Measurements from ENCODE around the gene SLC25A10. TPM values are rescaled to one million over a fixed set of nuclear protein-coding genes. Genes with fewer than 3 reads are reported as not detected.

SLC25A10 gene
- polyA plus RNA-seq, 4 donors, result 40.3 to 79.1 (median 57.3) TPM

DNA sequence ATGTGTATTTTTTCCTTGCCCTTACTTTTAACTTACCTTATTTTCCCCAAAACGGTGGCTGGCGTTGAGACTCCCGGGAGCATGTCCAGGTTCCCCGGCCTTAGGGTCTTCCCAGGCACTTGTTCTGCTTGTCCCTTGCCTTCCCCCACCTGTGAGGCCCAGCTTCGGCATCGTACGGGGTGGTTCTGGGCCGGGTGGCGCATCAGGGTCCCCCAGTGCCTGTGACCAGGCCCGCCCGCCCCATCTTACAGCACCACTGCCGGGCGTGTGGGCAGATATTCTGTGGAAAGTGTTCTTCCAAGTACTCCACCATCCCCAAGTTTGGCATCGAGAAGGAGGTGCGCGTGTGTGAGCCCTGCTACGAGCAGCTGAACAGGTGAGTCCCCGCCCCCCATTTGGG is 20.9 kb upstream of the SLC25A10 start:
- Histone ChIP-seq H3K4me1 (ENCODE audit: control insufficient read depth in 3 of 3, insufficient read depth in 2 of 3, low read depth in 1 of 3, low read length in 2 of 3) (no peaks in the 10 kb centered on the region), H3K36me3 (ENCODE audit: control insufficient read depth in 3 of 3, insufficient read depth in 2 of 3, low read depth in 1 of 3, low read length in 3 of 3) (peaks cover 13 to 99% (median 38%) of the 10 kb centered on the region in 3 donors), H3K27me3 (ENCODE audit: control insufficient read depth in 3 of 3, insufficient read depth in 3 of 3, low read length in 3 of 3) (no peaks in the 10 kb centered on the region), H3K27ac (ENCODE audit: low read depth in 1 of 3, low read length in 2 of 3) (no peak overlapping the region), H3K9me3 (ENCODE audit: control insufficient read depth in 2 of 2, insufficient read depth in 1 of 2, low read depth in 1 of 2, low read length in 1 of 2) (no peaks in the 10 kb centered on the region), H3K4me3 (ENCODE audit: low read depth in 1 of 3, low read length in 3 of 3) (no peak overlapping the region)
- 92 to 94% (median 93%) methylated on average over 18 of the region's 18 CpGs for WGBS, 3 donors
- no peak for DNase-seq
- no peak for FAIRE-seq

GRCh38 chr17:81691608-81692007 is 20.5 kb upstream of the SLC25A10 start:
- Histone ChIP-seq H3K4me1 (ENCODE audit: control insufficient read depth in 3 of 3, insufficient read depth in 2 of 3, low read depth in 1 of 3, low read length in 2 of 3) (no peaks in the 10 kb centered on the region), H3K27ac (ENCODE audit: low read depth in 1 of 3, low read length in 2 of 3) (no peak overlapping the region), H3K4me3 (ENCODE audit: low read depth in 1 of 3, low read length in 3 of 3) (no peak overlapping the region), H3K27me3 (ENCODE audit: control insufficient read depth in 3 of 3, insufficient read depth in 3 of 3, low read length in 3 of 3) (no peaks in the 10 kb centered on the region), H3K36me3 (ENCODE audit: control insufficient read depth in 3 of 3, insufficient read depth in 2 of 3, low read depth in 1 of 3, low read length in 3 of 3) (peaks cover 13 to 99% (median 43%) of the 10 kb centered on the region in 3 donors), H3K9me3 (ENCODE audit: control insufficient read depth in 2 of 2, insufficient read depth in 1 of 2, low read depth in 1 of 2, low read length in 1 of 2) (no peaks in the 10 kb centered on the region)
- no peak for FAIRE-seq
- DNase-seq, result no peak
- 96 to 98% (median 98%) methylated on average over 20 of the region's 20 CpGs for WGBS, 3 donors

DNA sequence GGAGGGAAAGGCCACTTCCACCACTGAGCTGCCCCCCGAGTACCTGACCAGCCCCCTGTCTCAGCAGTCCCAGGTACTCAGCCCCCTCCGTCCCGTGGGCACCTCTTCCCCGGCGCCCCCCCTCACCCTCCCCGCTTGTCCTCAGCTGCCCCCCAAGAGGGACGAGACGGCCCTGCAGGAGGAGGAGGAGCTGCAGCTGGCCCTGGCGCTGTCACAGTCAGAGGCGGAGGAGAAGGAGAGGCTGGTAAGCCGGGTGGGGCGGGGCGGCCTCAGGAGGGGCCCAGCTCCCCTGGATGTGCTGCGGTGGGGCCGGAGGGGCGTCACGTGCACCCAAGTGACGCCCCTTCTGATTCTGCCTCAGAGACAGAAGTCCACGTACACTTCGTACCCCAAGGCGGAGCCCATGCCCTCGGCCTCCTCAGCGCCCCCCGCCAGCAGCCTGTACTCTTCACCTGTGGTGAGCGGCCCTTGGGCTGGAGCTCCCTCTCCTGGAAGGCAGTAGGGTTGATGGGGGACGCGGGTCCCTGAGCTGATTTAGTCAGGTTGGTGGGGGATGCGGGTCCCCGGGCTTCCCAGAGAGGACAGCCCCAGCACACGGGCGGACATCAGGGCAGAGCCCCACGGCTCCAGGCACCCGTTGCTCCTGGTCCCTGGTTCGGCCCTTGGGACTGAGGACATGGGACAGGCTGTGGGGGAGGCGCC is 18.4 kb upstream of the SLC25A10 start:
- FAIRE-seq, result no peak
- Histone ChIP-seq H3K4me1 (ENCODE audit: control insufficient read depth in 3 of 3, insufficient read depth in 2 of 3, low read depth in 1 of 3, low read length in 2 of 3) (no peaks in the 10 kb centered on the region), H3K36me3 (ENCODE audit: control insufficient read depth in 3 of 3, insufficient read depth in 2 of 3, low read depth in 1 of 3, low read length in 3 of 3) (peaks cover 16 to 99% (median 41%) of the 10 kb centered on the region in 3 donors), H3K9me3 (ENCODE audit: control insufficient read depth in 2 of 2, insufficient read depth in 1 of 2, low read depth in 1 of 2, low read length in 1 of 2) (no peaks in the 10 kb centered on the region), H3K27ac (ENCODE audit: low read depth in 1 of 3, low read length in 2 of 3) (no peak overlapping the region), H3K4me3 (ENCODE audit: low read depth in 1 of 3, low read length in 3 of 3) (no peak overlapping the region), H3K27me3 (ENCODE audit: control insufficient read depth in 3 of 3, insufficient read depth in 3 of 3, low read length in 3 of 3) (no peaks in the 10 kb centered on the region)
- no peak for DNase-seq
- 91% methylated on average over 33 to 35 of the region's 35 CpGs for WGBS, 3 donors

DNA sequence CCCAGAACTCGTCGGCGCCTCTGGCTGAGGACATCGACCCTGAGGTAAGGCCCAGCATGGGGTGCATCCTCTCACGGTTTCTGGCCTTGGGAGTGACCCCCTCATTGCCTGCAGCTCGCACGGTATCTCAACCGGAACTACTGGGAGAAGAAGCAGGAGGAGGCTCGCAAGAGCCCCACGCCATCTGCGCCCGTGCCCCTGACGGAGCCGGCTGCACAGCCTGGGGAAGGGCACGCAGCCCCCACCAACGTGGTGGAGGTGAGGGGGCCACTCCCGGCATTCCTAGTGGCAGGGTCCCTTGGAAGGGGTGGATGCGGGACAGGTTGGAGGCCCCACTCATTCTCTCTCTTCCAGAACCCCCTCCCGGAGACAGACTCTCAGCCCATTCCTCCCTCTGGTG is 17.3 kb upstream of the SLC25A10 start:
- Histone ChIP-seq H3K4me1 (ENCODE audit: control insufficient read depth in 3 of 3, insufficient read depth in 2 of 3, low read depth in 1 of 3, low read length in 2 of 3) (no peaks in the 10 kb centered on the region), H3K4me3 (ENCODE audit: low read depth in 1 of 3, low read length in 3 of 3) (no peak overlapping the region), H3K27me3 (ENCODE audit: control insufficient read depth in 3 of 3, insufficient read depth in 3 of 3, low read length in 3 of 3) (no peaks in the 10 kb centered on the region), H3K9me3 (ENCODE audit: control insufficient read depth in 2 of 2, insufficient read depth in 1 of 2, low read depth in 1 of 2, low read length in 1 of 2) (no peaks in the 10 kb centered on the region), H3K27ac (ENCODE audit: low read depth in 1 of 3, low read length in 2 of 3) (no peak overlapping the region), H3K36me3 (ENCODE audit: control insufficient read depth in 3 of 3, insufficient read depth in 2 of 3, low read depth in 1 of 3, low read length in 3 of 3) (peaks cover 13 to 96% (median 34%) of the 10 kb centered on the region in 3 donors)
- no peak for DNase-seq
- FAIRE-seq, result no peak
- WGBS, 3 donors, result 94% methylated on average over 19 of the region's 19 CpGs

DNA sequence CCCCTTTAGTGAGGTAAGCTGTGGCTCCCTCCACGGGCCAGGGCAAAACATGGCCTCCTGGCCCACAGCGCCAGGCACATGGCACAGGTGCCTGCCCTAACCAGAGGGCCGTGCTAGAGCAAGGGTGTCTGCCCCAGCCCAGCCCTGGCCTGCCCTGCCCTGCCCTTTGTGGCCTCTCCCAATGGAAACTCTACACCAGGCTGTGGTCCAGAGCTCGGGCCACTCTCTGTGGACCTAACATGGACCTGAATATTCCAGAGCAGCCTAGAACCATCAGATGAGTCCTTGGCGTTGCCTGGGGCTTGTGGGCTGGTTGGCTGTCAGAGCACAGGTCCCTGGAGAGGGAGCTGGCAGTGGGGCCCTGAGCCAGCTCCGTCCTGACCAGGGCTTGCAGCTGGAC is 16.9 kb upstream of the SLC25A10 start:
- WGBS, 3 donors, result 87 to 98% (median 88%) methylated on average over 6 of the region's 6 CpGs
- no peaks in the 10 kb centered on the region for H3K9me3 ChIP-seq (ENCODE audit: control insufficient read depth in 2 of 2, insufficient read depth in 1 of 2, low read depth in 1 of 2, low read length in 1 of 2)
- no peak for DNase-seq
- no peak overlapping the region for H3K27ac ChIP-seq (ENCODE audit: low read depth in 1 of 3, low read length in 2 of 3)
- no peak for FAIRE-seq
- no peaks in the 10 kb centered on the region for H3K27me3 ChIP-seq (ENCODE audit: control insufficient read depth in 3 of 3, insufficient read depth in 3 of 3, low read length in 3 of 3)
- H3K4me3 ChIP-seq (ENCODE audit: low read depth in 1 of 3, low read length in 3 of 3), result no peak overlapping the region
- H3K4me1 ChIP-seq (ENCODE audit: control insufficient read depth in 3 of 3, insufficient read depth in 2 of 3, low read depth in 1 of 3, low read length in 2 of 3), result no peaks in the 10 kb centered on the region
- peaks cover 13 to 93% (median 34%) of the 10 kb centered on the region in 3 donors for H3K36me3 ChIP-seq (ENCODE audit: control insufficient read depth in 3 of 3, insufficient read depth in 2 of 3, low read depth in 1 of 3, low read length in 3 of 3)

DNA sequence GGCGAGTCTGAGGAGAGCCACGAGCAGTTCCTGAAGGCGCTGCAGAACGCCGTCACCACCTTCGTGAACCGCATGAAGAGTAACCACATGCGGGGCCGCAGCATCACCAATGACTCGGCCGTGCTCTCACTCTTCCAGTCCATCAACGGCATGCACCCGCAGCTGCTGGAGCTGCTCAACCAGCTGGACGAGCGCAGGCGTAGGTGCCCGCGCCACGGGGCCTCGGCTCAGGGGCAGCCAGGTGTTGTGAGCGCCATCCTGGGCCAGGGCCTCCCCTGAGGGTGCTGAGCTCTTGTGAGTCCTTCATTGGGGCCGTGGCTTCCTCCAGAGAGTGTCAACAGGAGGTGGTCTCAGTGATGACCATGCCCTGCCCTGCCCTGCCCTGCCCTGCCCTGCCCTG is 16.3 kb upstream of the SLC25A10 start:
- DNase-seq, result no peak
- Histone ChIP-seq H3K9me3 (ENCODE audit: control insufficient read depth in 2 of 2, insufficient read depth in 1 of 2, low read depth in 1 of 2, low read length in 1 of 2) (no peaks in the 10 kb centered on the region), H3K36me3 (ENCODE audit: control insufficient read depth in 3 of 3, insufficient read depth in 2 of 3, low read depth in 1 of 3, low read length in 3 of 3) (peaks cover 13 to 93% (median 36%) of the 10 kb centered on the region in 3 donors), H3K4me3 (ENCODE audit: low read depth in 1 of 3, low read length in 3 of 3) (no peak overlapping the region), H3K27me3 (ENCODE audit: control insufficient read depth in 3 of 3, insufficient read depth in 3 of 3, low read length in 3 of 3) (no peaks in the 10 kb centered on the region), H3K27ac (ENCODE audit: low read depth in 1 of 3, low read length in 2 of 3) (no peak overlapping the region), H3K4me1 (ENCODE audit: control insufficient read depth in 3 of 3, insufficient read depth in 2 of 3, low read depth in 1 of 3, low read length in 2 of 3) (peaks cover 0 to 3% (median 0%) of the 10 kb centered on the region in 3 donors)
- 88 to 91% (median 90%) methylated on average over 22 of the region's 22 CpGs for WGBS, 3 donors
- no peak for FAIRE-seq

GRCh38 chr17:81696218-81696941 is 15.7 kb upstream of the SLC25A10 start:
- Histone ChIP-seq H3K27me3 (ENCODE audit: control insufficient read depth in 3 of 3, insufficient read depth in 3 of 3, low read length in 3 of 3) (no peaks in the 10 kb centered on the region), H3K36me3 (ENCODE audit: control insufficient read depth in 3 of 3, insufficient read depth in 2 of 3, low read depth in 1 of 3, low read length in 3 of 3) (peaks cover 13 to 93% (median 36%) of the 10 kb centered on the region in 3 donors), H3K4me3 (ENCODE audit: low read depth in 1 of 3, low read length in 3 of 3) (no peak overlapping the region), H3K9me3 (ENCODE audit: control insufficient read depth in 2 of 2, insufficient read depth in 1 of 2, low read depth in 1 of 2, low read length in 1 of 2) (no peaks in the 10 kb centered on the region), H3K4me1 (ENCODE audit: control insufficient read depth in 3 of 3, insufficient read depth in 2 of 3, low read depth in 1 of 3, low read length in 2 of 3) (peaks cover 0 to 9% (median 0%) of the 10 kb centered on the region in 3 donors), H3K27ac (ENCODE audit: low read depth in 1 of 3, low read length in 2 of 3) (no peak overlapping the region)
- DNase-seq (no peak), FAIRE-seq (no peak)
- WGBS, 3 donors, result 91 to 96% (median 94%) methylated on average over 37 to 40 of the region's 40 CpGs

GRCh38 chr17:81697261-81698044 is 14.6 kb upstream of the SLC25A10 start:
- H3K27me3 ChIP-seq (ENCODE audit: control insufficient read depth in 3 of 3, insufficient read depth in 3 of 3, low read length in 3 of 3), result no peaks in the 10 kb centered on the region
- DNase-seq, result no peak
- no peaks in the 10 kb centered on the region for H3K9me3 ChIP-seq (ENCODE audit: control insufficient read depth in 2 of 2, insufficient read depth in 1 of 2, low read depth in 1 of 2, low read length in 1 of 2)
- no peak for FAIRE-seq
- peaks cover 0 to 14% (median 0%) of the 10 kb centered on the region in 3 donors for H3K4me1 ChIP-seq (ENCODE audit: control insufficient read depth in 3 of 3, insufficient read depth in 2 of 3, low read depth in 1 of 3, low read length in 2 of 3)
- no peak overlapping the region for H3K27ac ChIP-seq (ENCODE audit: low read depth in 1 of 3, low read length in 2 of 3)
- H3K36me3 ChIP-seq (ENCODE audit: control insufficient read depth in 3 of 3, insufficient read depth in 2 of 3, low read depth in 1 of 3, low read length in 3 of 3), result peaks cover 13 to 86% (median 32%) of the 10 kb centered on the region in 3 donors
- H3K4me3 ChIP-seq (ENCODE audit: low read depth in 1 of 3, low read length in 3 of 3), result no peak overlapping the region
- WGBS, 3 donors, result 86 to 90% (median 88%) methylated on average over 25 of the region's 25 CpGs

Measured in small intestine (tissue), 7 donors.